ENCODE measurements around the gene COMMD1. TPM values are rescaled to one million over a fixed set of nuclear protein-coding genes. Genes with fewer than 3 reads are reported as not detected.
A peak's percentile ranks its signal among the peaks of the same experiment; 100 is the strongest.

COMMD1 gene
- total and polyA plus RNA-seq, 2 donors (not counting 1 experiment from before 2014, with no cell fraction given), result 38.6 to 49.3 TPM

DNA sequence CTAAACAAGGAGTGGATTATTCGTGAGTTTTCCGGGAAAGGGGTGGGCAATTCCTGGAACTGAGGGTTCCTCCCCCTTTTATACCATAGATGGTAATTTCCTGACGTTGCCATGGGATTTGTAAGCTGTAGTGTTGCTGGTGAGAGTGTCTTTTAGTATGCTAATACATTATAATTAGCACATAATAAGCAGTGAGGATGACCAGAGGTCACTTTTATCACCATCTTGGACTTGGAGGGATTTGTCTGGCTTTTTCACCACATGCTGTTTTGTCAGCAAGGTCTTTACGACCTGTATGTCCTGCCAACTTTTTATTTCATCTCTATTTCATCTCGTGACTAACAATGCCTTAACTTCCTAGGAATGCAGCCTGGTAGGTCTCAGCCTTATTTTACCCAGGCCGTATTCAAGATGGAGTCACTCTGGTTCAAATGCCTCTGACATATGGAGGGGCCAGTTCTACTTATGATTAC, 165.7 kb downstream of the COMMD1 start:
- no peaks in the 10 kb centered on the region for H3K27me3 ChIP-seq (ENCODE audit: control insufficient read depth, insufficient read depth, low read length)
- TF ChIP-seq, protein P1, sequence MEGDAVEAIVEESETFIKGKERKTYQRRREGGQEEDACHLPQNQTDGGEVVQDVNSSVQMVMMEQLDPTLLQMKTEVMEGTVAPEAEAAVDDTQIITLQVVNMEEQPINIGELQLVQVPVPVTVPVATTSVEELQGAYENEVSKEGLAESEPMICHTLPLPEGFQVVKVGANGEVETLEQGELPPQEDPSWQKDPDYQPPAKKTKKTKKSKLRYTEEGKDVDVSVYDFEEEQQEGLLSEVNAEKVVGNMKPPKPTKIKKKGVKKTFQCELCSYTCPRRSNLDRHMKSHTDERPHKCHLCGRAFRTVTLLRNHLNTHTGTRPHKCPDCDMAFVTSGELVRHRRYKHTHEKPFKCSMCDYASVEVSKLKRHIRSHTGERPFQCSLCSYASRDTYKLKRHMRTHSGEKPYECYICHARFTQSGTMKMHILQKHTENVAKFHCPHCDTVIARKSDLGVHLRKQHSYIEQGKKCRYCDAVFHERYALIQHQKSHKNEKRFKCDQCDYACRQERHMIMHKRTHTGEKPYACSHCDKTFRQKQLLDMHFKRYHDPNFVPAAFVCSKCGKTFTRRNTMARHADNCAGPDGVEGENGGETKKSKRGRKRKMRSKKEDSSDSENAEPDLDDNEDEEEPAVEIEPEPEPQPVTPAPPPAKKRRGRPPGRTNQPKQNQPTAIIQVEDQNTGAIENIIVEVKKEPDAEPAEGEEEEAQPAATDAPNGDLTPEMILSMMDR (conservative IDR thresholded peaks at IDR 0.05 in 1 of 2, IDR thresholded peaks at IDR 0.05 in 1 of 2; ENCODE audit: low read depth in 1 of 2, low read length in 2 of 2), result no peak
- no peak for TF ChIP-seq EZH2 (IDR thresholded peaks at IDR 0.05; ENCODE audit: low read length, missing control alignments)
- DNase-seq (ENCODE audit: low read depth in 2 of 2), result peak in 1 of 2 donors; percentile 21
- no peaks in the 10 kb centered on the region for H3K36me3 ChIP-seq (ENCODE audit: control insufficient read depth, insufficient read depth, low read length)
- no peaks in the 10 kb centered on the region for H3K4me1 ChIP-seq (ENCODE audit: control insufficient read depth, extremely low read depth, insufficient read depth, low read length)
- no peak overlapping the region for H2AFZ ChIP-seq (ENCODE audit: low read length)
- H3K27ac ChIP-seq (ENCODE audit: insufficient read depth, low read length), result no peak overlapping the region
- no peak overlapping the region for H3K4me3 ChIP-seq (replicated peaks in 1 of 4; ENCODE audit: control extremely low read depth in 1 of 4, insufficient read depth in 1 of 4, low read depth in 3 of 4, low read length in 4 of 4)
- no peaks in the 10 kb centered on the region for H3K79me2 ChIP-seq (ENCODE audit: control insufficient read depth, insufficient read depth, low read length)
- H3K4me2 ChIP-seq (ENCODE audit: extremely low read depth, insufficient read depth, low read length), result no peak overlapping the region
- H3K9me3 ChIP-seq (ENCODE audit: control insufficient read depth, insufficient read depth, low read depth, low read length), result no peaks in the 10 kb centered on the region
- no peak overlapping the region for H3K9ac ChIP-seq (ENCODE audit: insufficient read depth, low read length)
- no peaks in the 10 kb centered on the region for H4K20me1 ChIP-seq (ENCODE audit: control insufficient read depth, extremely low read depth, insufficient read depth, low read length)

DNA sequence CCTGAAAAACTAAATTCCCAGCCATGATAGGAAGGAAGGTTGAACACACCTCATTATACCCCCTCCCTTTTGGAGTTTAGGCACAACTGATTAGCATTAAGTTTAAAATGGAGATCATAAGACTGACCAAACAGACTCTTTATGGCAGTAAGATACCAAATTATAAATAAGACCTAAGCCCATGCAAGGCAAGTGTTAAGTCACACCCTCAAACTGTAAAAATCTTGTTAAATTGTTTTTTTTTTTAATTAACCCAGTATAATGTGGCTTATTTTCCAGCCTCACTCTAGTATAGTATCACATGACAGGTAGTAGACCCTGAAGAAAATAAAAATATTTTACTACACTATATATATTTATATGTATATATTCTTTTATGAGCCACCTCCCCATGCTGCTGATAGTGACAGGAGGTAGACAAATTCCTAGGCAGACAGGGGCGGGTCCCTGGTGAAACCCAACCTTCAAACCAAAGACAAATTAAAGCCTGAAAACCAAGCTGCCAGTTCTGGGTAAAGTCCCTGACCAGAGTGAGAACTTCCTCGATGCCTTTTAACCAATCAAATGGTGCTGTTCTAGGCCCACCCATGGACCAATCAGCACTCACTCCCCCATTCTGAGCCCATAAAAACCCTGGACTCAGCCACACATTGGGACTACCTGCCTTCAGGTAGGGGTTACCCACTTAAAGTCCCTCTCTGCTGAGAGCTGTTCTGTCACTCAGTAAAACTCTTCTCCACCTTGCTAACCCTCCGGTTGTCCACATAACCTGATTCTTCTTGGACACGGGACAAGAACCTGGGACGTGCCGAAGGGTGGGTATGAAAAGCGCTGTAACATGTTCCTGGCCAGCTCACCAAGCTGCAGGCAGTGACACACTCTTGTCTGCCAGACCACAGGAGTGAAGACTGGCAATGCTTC, 166.5 kb downstream of the COMMD1 start:
- no peak for DNase-seq (ENCODE audit: low read depth in 2 of 2)
- no peaks in the 10 kb centered on the region for H4K20me1 ChIP-seq (ENCODE audit: control insufficient read depth, extremely low read depth, insufficient read depth, low read length)
- no peak overlapping the region for H3K4me3 ChIP-seq (replicated peaks in 1 of 4; ENCODE audit: control extremely low read depth in 1 of 4, insufficient read depth in 1 of 4, low read depth in 3 of 4, low read length in 4 of 4)
- H3K27ac ChIP-seq (ENCODE audit: insufficient read depth, low read length), result no peak overlapping the region
- no peaks in the 10 kb centered on the region for H3K9me3 ChIP-seq (ENCODE audit: control insufficient read depth, insufficient read depth, low read depth, low read length)
- H3K4me1 ChIP-seq (ENCODE audit: control insufficient read depth, extremely low read depth, insufficient read depth, low read length), result no peaks in the 10 kb centered on the region
- no peak overlapping the region for H3K4me2 ChIP-seq (ENCODE audit: extremely low read depth, insufficient read depth, low read length)
- H2AFZ ChIP-seq (ENCODE audit: low read length), result no peak overlapping the region
- H3K9ac ChIP-seq (ENCODE audit: insufficient read depth, low read length), result no peak overlapping the region
- no peaks in the 10 kb centered on the region for H3K79me2 ChIP-seq (ENCODE audit: control insufficient read depth, insufficient read depth, low read length)
- H3K27me3 ChIP-seq (ENCODE audit: control insufficient read depth, insufficient read depth, low read length), result no peaks in the 10 kb centered on the region
- TF ChIP-seq EZH2 (IDR thresholded peaks at IDR 0.05; ENCODE audit: low read length, missing control alignments), result no peak
- TF ChIP-seq, protein P1 (conservative IDR thresholded peaks at IDR 0.05 in 1 of 2, IDR thresholded peaks at IDR 0.05 in 1 of 2; ENCODE audit: low read depth in 1 of 2, low read length in 2 of 2), result no peak
- no peaks in the 10 kb centered on the region for H3K36me3 ChIP-seq (ENCODE audit: control insufficient read depth, insufficient read depth, low read length)

DNA sequence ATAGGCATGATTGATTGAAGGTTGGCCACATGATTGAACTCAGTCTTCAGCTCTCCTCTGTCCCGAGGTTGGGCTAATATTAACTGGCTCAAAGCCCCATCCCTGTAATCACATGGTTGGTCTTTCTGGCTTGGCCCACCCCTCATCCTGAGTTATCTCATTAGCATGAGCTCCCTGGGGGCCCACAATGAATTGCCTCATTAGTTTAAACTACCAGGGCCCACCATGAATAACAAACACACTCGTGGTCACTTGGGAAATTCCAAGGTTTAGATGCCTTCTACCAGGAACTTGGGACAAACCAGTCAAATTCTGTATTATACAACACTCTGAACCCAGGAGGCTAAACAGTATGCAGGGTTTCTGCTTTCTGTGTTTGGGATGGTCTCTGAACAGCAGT, 168.8 kb downstream of the COMMD1 start:
- no peak overlapping the region for H2AFZ ChIP-seq (ENCODE audit: low read length)
- DNase-seq (ENCODE audit: low read depth in 2 of 2), result no peak
- H3K4me2 ChIP-seq (ENCODE audit: extremely low read depth, insufficient read depth, low read length), result no peak overlapping the region
- H3K27ac ChIP-seq (ENCODE audit: insufficient read depth, low read length), result no peak overlapping the region
- H3K4me1 ChIP-seq (ENCODE audit: control insufficient read depth, extremely low read depth, insufficient read depth, low read length), result no peaks in the 10 kb centered on the region
- no peaks in the 10 kb centered on the region for H3K27me3 ChIP-seq (ENCODE audit: control insufficient read depth, insufficient read depth, low read length)
- no peak overlapping the region for H3K4me3 ChIP-seq (replicated peaks in 1 of 4; ENCODE audit: control extremely low read depth in 1 of 4, insufficient read depth in 1 of 4, low read depth in 3 of 4, low read length in 4 of 4)
- no peaks in the 10 kb centered on the region for H4K20me1 ChIP-seq (ENCODE audit: control insufficient read depth, extremely low read depth, insufficient read depth, low read length)
- H3K9me3 ChIP-seq (ENCODE audit: control insufficient read depth, insufficient read depth, low read depth, low read length), result no peaks in the 10 kb centered on the region
- H3K9ac ChIP-seq (ENCODE audit: insufficient read depth, low read length), result no peak overlapping the region
- TF ChIP-seq, protein P1 (conservative IDR thresholded peaks at IDR 0.05 in 1 of 2, IDR thresholded peaks at IDR 0.05 in 1 of 2; ENCODE audit: low read depth in 1 of 2, low read length in 2 of 2), result no peak
- TF ChIP-seq EZH2 (IDR thresholded peaks at IDR 0.05; ENCODE audit: low read length, missing control alignments), result no peak
- no peaks in the 10 kb centered on the region for H3K79me2 ChIP-seq (ENCODE audit: control insufficient read depth, insufficient read depth, low read length)
- H3K36me3 ChIP-seq (ENCODE audit: control insufficient read depth, insufficient read depth, low read length), result no peaks in the 10 kb centered on the region
